ENCODE measurements around the gene RSPH3. TPM values are rescaled to one million over a fixed set of nuclear protein-coding genes. Genes with fewer than 3 reads are reported as not detected.

RSPH3 gene
- polyA plus RNA-seq, 1 experiment, result 2.3 TPM

DNA sequence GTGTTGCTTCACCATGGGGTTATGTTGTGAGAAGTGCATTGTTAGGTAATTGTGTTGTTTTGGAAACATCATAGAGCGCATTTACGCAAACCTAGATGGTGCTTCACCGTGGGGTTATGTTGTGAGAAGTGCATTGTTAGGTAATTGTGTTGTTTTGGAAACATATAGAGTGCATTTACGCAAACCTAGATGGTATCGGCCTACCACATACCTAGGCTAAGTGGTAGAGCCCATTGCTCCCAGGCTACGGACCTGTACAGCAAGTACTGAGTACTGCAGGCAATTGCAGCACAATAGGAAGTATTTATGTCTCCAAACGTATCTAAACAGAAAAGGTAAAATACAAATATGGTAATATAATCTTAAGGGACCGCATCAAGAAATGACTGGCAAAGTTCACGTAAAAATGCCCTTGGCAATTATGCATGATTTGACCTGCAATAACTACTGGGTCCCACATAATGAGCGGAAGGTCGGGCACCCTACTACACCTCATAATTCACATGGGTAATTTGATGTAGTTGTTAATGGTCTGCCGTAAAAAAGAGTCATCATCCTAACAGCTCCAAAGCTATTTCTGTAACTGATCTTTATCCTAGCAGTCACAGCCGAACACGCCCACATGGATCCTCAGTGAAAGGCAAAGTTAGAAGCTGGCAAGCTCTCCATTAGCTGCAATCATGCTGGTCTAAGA is 76.0 kb downstream of the RSPH3 start:
- ChIA-PET CTCF (interaction anchor here (0.7 kb wide), 1 partner anchor 35 kb away, joined by 3 read pairs; no protein-coding TSS in a partner anchor), POLR2A (no interaction called here)
- H3K4me3 ChIP-seq (ENCODE audit: low read depth, low read length), result no peak overlapping the region
- TF ChIP-seq, protein P1, sequence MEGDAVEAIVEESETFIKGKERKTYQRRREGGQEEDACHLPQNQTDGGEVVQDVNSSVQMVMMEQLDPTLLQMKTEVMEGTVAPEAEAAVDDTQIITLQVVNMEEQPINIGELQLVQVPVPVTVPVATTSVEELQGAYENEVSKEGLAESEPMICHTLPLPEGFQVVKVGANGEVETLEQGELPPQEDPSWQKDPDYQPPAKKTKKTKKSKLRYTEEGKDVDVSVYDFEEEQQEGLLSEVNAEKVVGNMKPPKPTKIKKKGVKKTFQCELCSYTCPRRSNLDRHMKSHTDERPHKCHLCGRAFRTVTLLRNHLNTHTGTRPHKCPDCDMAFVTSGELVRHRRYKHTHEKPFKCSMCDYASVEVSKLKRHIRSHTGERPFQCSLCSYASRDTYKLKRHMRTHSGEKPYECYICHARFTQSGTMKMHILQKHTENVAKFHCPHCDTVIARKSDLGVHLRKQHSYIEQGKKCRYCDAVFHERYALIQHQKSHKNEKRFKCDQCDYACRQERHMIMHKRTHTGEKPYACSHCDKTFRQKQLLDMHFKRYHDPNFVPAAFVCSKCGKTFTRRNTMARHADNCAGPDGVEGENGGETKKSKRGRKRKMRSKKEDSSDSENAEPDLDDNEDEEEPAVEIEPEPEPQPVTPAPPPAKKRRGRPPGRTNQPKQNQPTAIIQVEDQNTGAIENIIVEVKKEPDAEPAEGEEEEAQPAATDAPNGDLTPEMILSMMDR (IDR thresholded peaks at IDR 0.05; ENCODE audit: insufficient read depth, low read depth, low read length), result no peak
- no peaks in the 10 kb centered on the region for H3K36me3 ChIP-seq (ENCODE audit: control insufficient read depth, insufficient read depth, low read length)
- H3K27me3 ChIP-seq (ENCODE audit: control insufficient read depth, insufficient read depth, low read length), result no peaks in the 10 kb centered on the region
- no peak for DNase-seq (ENCODE audit: low read depth)

Small RNA genes within 50 kb of the gene (small RNA-seq; reads per million reads assigned to genes)
- gene RNU6-293P (ENCODE audit: insufficient read length, low read depth, low replicate concordance), result not detected

Other genes with a start within 250 kb of the RSPH3 start
- gene EZR, start 180.8 kb downstream of the RSPH3 start, polyA plus RNA-seq (2011; rRNA removed), result 113 and 117 TPM in 2 replicates
- not detected in 2 replicates for gene TAGAP, start 44.8 kb upstream of the RSPH3 start, polyA plus RNA-seq (2011; rRNA removed)
- gene FNDC1, start 169.2 kb upstream of the RSPH3 start, polyA plus RNA-seq (2011; rRNA removed), result 0.10 and 0.22 TPM in 2 replicates

Data from BJ (cell line).